ENCODE data around the gene CDH13.

CDH13 gene

GRCh38 chr16:83733301-83733700, 1106.5 kb downstream of the CDH13 start:
- no peak overlapping the region for H3K27ac ChIP-seq
- TF ChIP-seq CTCF (IDR thresholded peaks at IDR 0.05): no peak
- TF ChIP-seq ZFX (IDR thresholded peaks at IDR 0.05; ENCODE audit: borderline replicate concordance): no peak

GRCh38 chr16:83734136-83734535, 1107.4 kb downstream of the CDH13 start:
- H3K27ac ChIP-seq: no peak overlapping the region
- TF ChIP-seq CTCF (IDR thresholded peaks at IDR 0.05) (no peak), ZFX (IDR thresholded peaks at IDR 0.05; ENCODE audit: borderline replicate concordance) (no peak)

- no peak for TF ChIP-seq ZFX (IDR thresholded peaks at IDR 0.05; ENCODE audit: borderline replicate concordance)
- TF ChIP-seq CTCF (IDR thresholded peaks at IDR 0.05): no peak
These were observed 1111.1 kb downstream of the CDH13 start for GRCh38 chr16:83737729-83738354.

GRCh38 chr16:83738923-83739503, 1112.2 kb downstream of the CDH13 start:
- H3K27ac ChIP-seq: no peak overlapping the region

More at GRCh38 chr16:83737729-83738354, 1111.1 kb downstream of the CDH13 start:
- no peak overlapping the region for H3K27ac ChIP-seq

GRCh38 chr16:83742124-83742899, 1115.5 kb downstream of the CDH13 start:
- TF ChIP-seq ZFX (IDR thresholded peaks at IDR 0.05; ENCODE audit: borderline replicate concordance): no peak
- TF ChIP-seq CTCF (IDR thresholded peaks at IDR 0.05): no peak

More at GRCh38 chr16:83738923-83739503, 1112.2 kb downstream of the CDH13 start:
- TF ChIP-seq CTCF (IDR thresholded peaks at IDR 0.05) (no peak), ZFX (IDR thresholded peaks at IDR 0.05; ENCODE audit: borderline replicate concordance) (no peak)

GRCh38 chr16:83743241-83743640, 1116.5 kb downstream of the CDH13 start:
- no peak overlapping the region for H3K27ac ChIP-seq
- TF ChIP-seq ZFX (IDR thresholded peaks at IDR 0.05; ENCODE audit: borderline replicate concordance) (no peak), CTCF (IDR thresholded peaks at IDR 0.05) (no peak)

More at GRCh38 chr16:83742124-83742899, 1115.5 kb downstream of the CDH13 start:
- H3K27ac ChIP-seq: no peak overlapping the region

GRCh38 chr16:83743720-83744119, 1117.0 kb downstream of the CDH13 start:
- H3K27ac ChIP-seq: no peak overlapping the region
- no peak for TF ChIP-seq CTCF (IDR thresholded peaks at IDR 0.05)
